HepG2 (cell line): ENCODE data around the gene SETD1B. TPM values are rescaled to one million over a fixed set of nuclear protein-coding genes. Genes with fewer than 3 reads are reported as not detected.
A peak's percentile ranks its signal among the peaks of the same experiment; 100 is the strongest.

ENCODE experiments used
- ATAC-seq: fragments of 200-7000 bp; cut with Tn5 transposase; 3 replicates; pipeline ENCODE4 v1.9.1; 2020; ENCODE audit warnings: mild to moderate bottlenecking, moderate library complexity
- BruUV-seq: library from RNA; stranded (reverse); fragments of 400-500 nt; replicated peaks from 2 replicates; lab custom pipeline; 2021; lab: Mats Ljungman, UMichigan
- CTCF ChIA-PET: fragments of 300-600 bp; formaldehyde crosslinking; extraction: SDS; loops from one replicate; lab custom pipeline; 2021; ENCODE audit warnings: low total read pairs, inconsistent platforms, low intra/inter-chr PET ratio; lab: Yijun Ruan, JAX
- POLR2A ChIA-PET: fragments of 350-600 bp; sonication (Branson Sonifier 250); formaldehyde crosslinking; loops from one replicate; lab custom pipeline; 2020; ENCODE audit warnings: antibody characterized with exemption, inconsistent platforms; lab: Yijun Ruan, JAX
- DNase-seq: peaks from one replicate; pipeline ENCODE4 v3.0.0-alpha.2; 2015; ENCODE audit warnings: low spot score
- FAIRE-seq: peaks from 3 replicates; lab custom pipeline; 2011; peaks lifted over from hg19 to GRCh38; lab: Jason Lieb, UNC
- H2AFZ ChIP-seq: one replicate; pipeline ENCODE4 v1.6.1; 2011; ENCODE audit warnings: low read length, inconsistent platforms
- H3K27ac ChIP-seq: fragments of 300-600 bp; 3 replicates; pipeline ENCODE4 v1.8.0; 2011; ENCODE audit warnings: mixed run types, mild to moderate bottlenecking, mixed read lengths, low read length, inconsistent platforms; ENCODE audit not compliant: insufficient read depth; ENCODE audit errors: extremely low read length
- H3K27me3 ChIP-seq, 2 experiments: fragments of 200-600 bp in 1 of 2; 2 replicates in 1 of 2; 3 replicates in 1 of 2; pipeline versions ENCODE4 v1.6.0 to v1.8.0; 2011; ENCODE audit warnings: low read length in 2 of 2, mild to moderate bottlenecking in 2 of 2, moderate library complexity in 2 of 2, inconsistent platforms in 1 of 2; ENCODE audit not compliant: insufficient read depth in 2 of 2, control insufficient read depth in 1 of 2
- H3K36me3 ChIP-seq, 2 experiments: fragments of 200-600 bp in 1 of 2; replicated peaks in 1 of 2; 2 replicates in 1 of 2; 3 replicates in 1 of 2; pipeline versions ENCODE4 v1.5.1 to v1.8.0; 2011; ENCODE audit warnings: low read length in 2 of 2, inconsistent platforms in 1 of 2; ENCODE audit not compliant: insufficient read depth in 2 of 2, control insufficient read depth in 1 of 2
- H3K4me1 ChIP-seq: 2 replicates; pipeline ENCODE4 v1.5.1; 2012; ENCODE audit warnings: low read length, inconsistent platforms; ENCODE audit not compliant: insufficient read depth
- H3K4me2 ChIP-seq: 2 replicates; pipeline ENCODE4 v1.6.0; 2011; ENCODE audit warnings: low read depth, low read length, inconsistent platforms
- H3K4me3 ChIP-seq, 3 experiments: fragments of 200-600 bp in 1 of 3; sonication (generic), shearing (Covaris generic) in 1 of 3; replicated peaks in 1 of 3; 2 replicates each; pipeline ENCODE4 v1.5.1; 2011 to 2016; ENCODE audit warnings: low read length in 3 of 3, inconsistent platforms in 2 of 3, low read depth in 2 of 3, mild to moderate bottlenecking in 2 of 3, control low read depth in 1 of 3, mixed read lengths in 1 of 3; ENCODE audit not compliant: insufficient read depth in 1 of 3
- H3K79me2 ChIP-seq: one replicate; pipeline ENCODE4 v1.6.1; 2011; ENCODE audit warnings: low read length, inconsistent platforms; ENCODE audit not compliant: insufficient read depth
- H3K9ac ChIP-seq: 2 replicates; pipeline ENCODE4 v1.6.0; 2011; ENCODE audit warnings: mild to moderate bottlenecking, low read depth, low read length, inconsistent platforms; ENCODE audit not compliant: insufficient read depth
- H3K9me3 ChIP-seq: 2 replicates; pipeline ENCODE4 v1.5.1; 2012; ENCODE audit warnings: mild to moderate bottlenecking, low read length
- H4K20me1 ChIP-seq: 2 replicates; pipeline ENCODE4 v1.6.0; 2011; ENCODE audit warnings: inconsistent platforms, mild to moderate bottlenecking, low read length, moderate library complexity; ENCODE audit not compliant: insufficient read depth
- HIVEP1 ChIP-seq: sonication (generic); formaldehyde crosslinking; IDR thresholded peaks from 2 replicates; pipeline ENCODE4 v1.4.0; 2020; ENCODE audit warnings: mild to moderate bottlenecking, missing genetic modification reagents
- RBFOX2 ChIP-seq: fragments of 200-400 bp; formaldehyde crosslinking; IDR thresholded peaks from 2 replicates; pipeline ENCODE4 v1.6.1; 2017; ENCODE audit warnings: low read depth, mild to moderate bottlenecking, low read length
- SRF ChIP-seq: IDR thresholded peaks from 2 replicates; pipeline ENCODE4 v1.6.1; 2011; ENCODE audit warnings: mild to moderate bottlenecking, low read depth, low read length, moderate library complexity
- ZBTB21 ChIP-seq: sonication (generic); formaldehyde crosslinking; IDR thresholded peaks from 2 replicates; pipeline ENCODE4 v1.4.0; 2020; ENCODE audit warnings: missing genetic modification reagents
- ZNF274 ChIP-seq: sonication (generic); formaldehyde crosslinking; IDR thresholded peaks from 2 replicates; pipeline ENCODE4 v1.5.1; 2020; ENCODE audit warnings: mild to moderate bottlenecking, missing genetic modification reagents
- WGBS: methylation state at CpG from one replicate; pipeline ENCODE4 v1.1.6; 2017; ENCODE audit warnings: low lambda C conversion rate; 5-methylcytosine and 5-hydroxymethylcytosine counted together
- in situ Hi-C: cut with HindIII; loops from 2 replicates; pipeline ENCODE4 v1.10.0; 2017; ENCODE audit warnings: low pct_unique_long_range_greater_than_20kb; ENCODE audit not compliant: extremely low pct_ligation_motif_present
- intact Hi-C: fragments of 100-400 bp; cut with micrococcal nuclease; formaldehyde crosslinking; loops from one replicate; pipeline ENCODE4 v1.10.0; 2022; ENCODE audit not compliant: unreplicated experiment
- polyA plus RNA-seq, 8 experiments: library from polyadenylated mRNA; depleted of rRNA in 3 of 8; stranded (reverse) in 7 of 8; unstranded in 1 of 8; fragments of >200 nt; fragmentation: Illumina TruSeq in 4 of 8; extraction: Trizol in 4 of 8; gene quantifications; 2 replicates each; pipeline versions ENCODE4 v1.2.1 to v1.2.3, GENCODE V29; 2011 to 2016; ENCODE audit warnings: low read depth in 4 of 8, missing spikeins in 1 of 8, mixed read lengths in 1 of 8; ENCODE audit not compliant: insufficient read depth in 1 of 8
- total RNA-seq, 5 experiments: library from RNA; depleted of rRNA; stranded (reverse); fragments of >200 nt; fragmentation: Illumina TruSeq; extraction: Trizol; gene quantifications; 2 replicates each; pipeline ENCODE4 v1.2.3, GENCODE V29; 2016; ENCODE audit warnings: low read depth in 1 of 5
- TF ChIP-seq, protein P1 (sequence below): sonication (generic); formaldehyde crosslinking; IDR thresholded peaks from 2 replicates; pipeline ENCODE4 v1.4.0; 2020; ENCODE audit warnings: missing genetic modification reagents
- TF ChIP-seq, protein P2 (sequence below): sonication (generic); formaldehyde crosslinking; IDR thresholded peaks from 2 replicates; pipeline ENCODE4 v1.8.1; 2022; ENCODE audit warnings: mild to moderate bottlenecking, missing genetic modification reagents
- TF ChIP-seq, protein P3 (sequence below): sonication (generic); formaldehyde crosslinking; IDR thresholded peaks from 2 replicates; pipeline ENCODE4 v1.4.0; 2020; ENCODE audit warnings: mild to moderate bottlenecking, missing genetic modification reagents
- TF ChIP-seq, protein P4 (sequence below): sonication (generic); formaldehyde crosslinking; IDR thresholded peaks from 2 replicates; pipeline ENCODE4 v1.5.1; 2020; ENCODE audit warnings: mild to moderate bottlenecking, moderate library complexity, missing genetic modification reagents
- TF ChIP-seq, protein P5 (sequence below): sonication (generic); formaldehyde crosslinking; IDR thresholded peaks from 2 replicates; pipeline ENCODE4 v1.5.1; 2020; ENCODE audit warnings: mild to moderate bottlenecking, missing genetic modification reagents, moderate library complexity

SETD1B gene
- total and polyA plus RNA-seq, 2 of the 13 experiments (the other 11 are each of a cell fraction or from before 2014, with no cell fraction given) = 1.1 to 1.4 TPM

DNA sequence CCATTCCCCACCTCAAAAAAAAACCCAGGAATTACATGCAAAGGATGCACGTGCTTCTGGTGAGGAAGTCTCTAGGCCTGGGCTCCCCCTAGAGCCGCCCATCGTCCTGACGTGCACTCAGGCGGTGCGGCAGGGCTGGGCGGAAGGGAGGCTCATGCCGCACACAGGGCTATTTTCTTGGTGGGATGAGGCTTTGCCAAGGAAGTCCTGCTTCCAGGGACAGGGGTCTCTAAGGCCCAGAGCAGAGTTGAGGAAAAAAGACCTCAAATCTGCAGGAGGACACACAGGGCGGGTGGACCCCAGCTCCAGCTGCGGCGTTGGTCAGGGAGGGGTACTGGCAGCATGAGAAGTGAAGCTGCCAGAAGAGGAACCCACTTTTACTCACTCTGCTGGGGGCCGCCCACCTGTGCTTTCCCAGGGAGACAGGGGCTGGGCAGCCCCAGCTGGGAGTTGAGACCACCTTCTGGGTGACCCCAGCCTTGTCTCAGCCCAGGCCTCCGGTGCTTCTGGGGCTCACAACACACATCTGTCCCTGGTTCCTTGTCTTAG, 14.5 kb upstream of the SETD1B start (continued):
- TF ChIP-seq, protein P1, sequence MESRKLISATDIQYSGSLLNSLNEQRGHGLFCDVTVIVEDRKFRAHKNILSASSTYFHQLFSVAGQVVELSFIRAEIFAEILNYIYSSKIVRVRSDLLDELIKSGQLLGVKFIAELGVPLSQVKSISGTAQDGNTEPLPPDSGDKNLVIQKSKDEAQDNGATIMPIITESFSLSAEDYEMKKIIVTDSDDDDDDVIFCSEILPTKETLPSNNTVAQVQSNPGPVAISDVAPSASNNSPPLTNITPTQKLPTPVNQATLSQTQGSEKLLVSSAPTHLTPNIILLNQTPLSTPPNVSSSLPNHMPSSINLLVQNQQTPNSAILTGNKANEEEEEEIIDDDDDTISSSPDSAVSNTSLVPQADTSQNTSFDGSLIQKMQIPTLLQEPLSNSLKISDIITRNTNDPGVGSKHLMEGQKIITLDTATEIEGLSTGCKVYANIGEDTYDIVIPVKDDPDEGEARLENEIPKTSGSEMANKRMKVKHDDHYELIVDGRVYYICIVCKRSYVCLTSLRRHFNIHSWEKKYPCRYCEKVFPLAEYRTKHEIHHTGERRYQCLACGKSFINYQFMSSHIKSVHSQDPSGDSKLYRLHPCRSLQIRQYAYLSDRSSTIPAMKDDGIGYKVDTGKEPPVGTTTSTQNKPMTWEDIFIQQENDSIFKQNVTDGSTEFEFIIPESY (CRISPR knock-in tag) = no peak
- TF ChIP-seq SRF (no peak), ZBTB21 (CRISPR knock-in tag) (no peak)
- TF ChIP-seq, protein P2, sequence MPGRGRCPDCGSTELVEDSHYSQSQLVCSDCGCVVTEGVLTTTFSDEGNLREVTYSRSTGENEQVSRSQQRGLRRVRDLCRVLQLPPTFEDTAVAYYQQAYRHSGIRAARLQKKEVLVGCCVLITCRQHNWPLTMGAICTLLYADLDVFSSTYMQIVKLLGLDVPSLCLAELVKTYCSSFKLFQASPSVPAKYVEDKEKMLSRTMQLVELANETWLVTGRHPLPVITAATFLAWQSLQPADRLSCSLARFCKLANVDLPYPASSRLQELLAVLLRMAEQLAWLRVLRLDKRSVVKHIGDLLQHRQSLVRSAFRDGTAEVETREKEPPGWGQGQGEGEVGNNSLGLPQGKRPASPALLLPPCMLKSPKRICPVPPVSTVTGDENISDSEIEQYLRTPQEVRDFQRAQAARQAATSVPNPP = no peak

DNA sequence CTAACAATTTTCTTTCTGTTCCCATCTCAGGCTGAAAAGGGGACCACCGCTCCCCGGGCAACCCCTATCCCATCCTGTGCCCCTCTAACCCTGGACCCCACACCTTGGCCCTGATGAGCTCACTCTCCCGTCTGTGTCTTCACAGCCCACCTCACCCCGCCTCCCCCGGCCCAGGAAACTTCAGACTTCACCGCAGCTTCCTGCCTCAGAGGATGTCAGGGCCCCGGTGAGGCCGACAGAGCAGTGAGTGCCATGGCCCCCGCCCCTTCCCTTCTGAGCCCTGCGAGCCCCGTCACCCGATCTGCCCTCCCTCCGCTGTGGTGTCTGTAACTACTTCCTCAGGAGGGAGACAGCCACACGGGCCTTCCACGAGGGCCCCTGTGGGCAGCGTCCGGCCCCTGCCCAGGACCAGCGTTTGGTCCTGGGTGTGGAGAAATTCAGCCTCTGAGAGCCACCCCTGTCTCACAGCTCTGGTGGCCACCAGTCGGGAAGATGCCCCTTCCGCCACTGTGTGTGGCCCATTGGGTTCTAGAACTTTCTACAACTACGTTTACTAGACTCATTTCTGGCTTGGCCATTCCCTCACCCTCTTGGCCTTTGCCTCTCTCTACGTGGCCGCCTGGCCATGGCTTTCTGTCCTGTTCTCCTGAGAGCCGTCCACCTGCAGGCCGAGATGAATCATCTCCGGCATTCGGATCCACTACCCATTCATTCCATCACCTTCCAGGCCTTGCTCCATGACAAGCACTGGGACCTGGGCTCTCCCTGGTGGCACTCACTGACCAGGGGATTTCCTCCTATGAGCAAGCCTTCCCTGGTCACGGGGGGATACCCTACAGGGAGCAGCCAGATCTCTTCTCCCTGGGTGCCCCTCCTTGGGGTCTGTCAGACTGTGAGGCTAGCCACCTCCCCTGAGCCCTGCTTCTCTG, 13.7 kb upstream of the SETD1B start:
- Histone ChIP-seq H3K4me1 (peaks cover 87% of the 10 kb centered on the region), H3K27ac (no peak overlapping the region), H3K4me3 (no peak overlapping the region; a peak in 1 of 6 replicates), H3K27me3 (no peaks in the 10 kb centered on the region), H4K20me1 (peaks cover 11% of the 10 kb centered on the region; the same call in 1 of the 2 replicates), H3K4me2 (peak overlapping the region; percentile 18; the same call in 1 of the 2 replicates), H3K79me2 (peaks cover 33% of the 10 kb centered on the region), H2AFZ (no peak overlapping the region), H3K9me3 (no peaks in the 10 kb centered on the region), H3K36me3 (peaks cover 0 to 3% of the 10 kb centered on the region in 2 experiments; a peak in 2 of 5 replicates), H3K9ac (no peak overlapping the region)
- no peak for FAIRE-seq
- ChIA-PET CTCF (no interaction called here), POLR2A (interaction anchor here (0.9 to 14.0 kb wide), 3 partner anchors 8 to 17 kb away, joined by 3 to 393 read pairs (median 17); partner anchors contain the start of gene SETD1B)
- no peak for DNase-seq
- 72% methylated on average over 27 of the region's 28 CpGs for WGBS
- no peak for ATAC-seq
- intact Hi-C loops = loop anchor here (5.0 kb wide), 1 partner anchor 93 kb away; no protein-coding TSS in a partner anchor
- BruUV-seq = no TSS peak
- in situ Hi-C loops = loop anchor here (5.0 kb wide), 1 partner anchor 97 kb away; the partner anchor contains the start of gene PSMD9
- TF ChIP-seq, protein P3, sequence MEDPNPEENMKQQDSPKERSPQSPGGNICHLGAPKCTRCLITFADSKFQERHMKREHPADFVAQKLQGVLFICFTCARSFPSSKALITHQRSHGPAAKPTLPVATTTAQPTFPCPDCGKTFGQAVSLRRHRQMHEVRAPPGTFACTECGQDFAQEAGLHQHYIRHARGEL = no peak
- TF ChIP-seq ZNF274 (CRISPR knock-in tag) (no peak), RBFOX2 (0 out of 2 replicates have a peak, but pooled peaks have one; percentile 44), HIVEP1 (no peak)
- TF ChIP-seq, protein P4, sequence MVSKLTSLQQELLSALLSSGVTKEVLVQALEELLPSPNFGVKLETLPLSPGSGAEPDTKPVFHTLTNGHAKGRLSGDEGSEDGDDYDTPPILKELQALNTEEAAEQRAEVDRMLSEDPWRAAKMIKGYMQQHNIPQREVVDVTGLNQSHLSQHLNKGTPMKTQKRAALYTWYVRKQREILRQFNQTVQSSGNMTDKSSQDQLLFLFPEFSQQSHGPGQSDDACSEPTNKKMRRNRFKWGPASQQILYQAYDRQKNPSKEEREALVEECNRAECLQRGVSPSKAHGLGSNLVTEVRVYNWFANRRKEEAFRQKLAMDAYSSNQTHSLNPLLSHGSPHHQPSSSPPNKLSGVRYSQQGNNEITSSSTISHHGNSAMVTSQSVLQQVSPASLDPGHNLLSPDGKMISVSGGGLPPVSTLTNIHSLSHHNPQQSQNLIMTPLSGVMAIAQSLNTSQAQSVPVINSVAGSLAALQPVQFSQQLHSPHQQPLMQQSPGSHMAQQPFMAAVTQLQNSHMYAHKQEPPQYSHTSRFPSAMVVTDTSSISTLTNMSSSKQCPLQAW (CRISPR knock-in tag) = 0 out of 2 replicates have a peak, but pooled peaks have one; percentile 42
- TF ChIP-seq, protein P5, sequence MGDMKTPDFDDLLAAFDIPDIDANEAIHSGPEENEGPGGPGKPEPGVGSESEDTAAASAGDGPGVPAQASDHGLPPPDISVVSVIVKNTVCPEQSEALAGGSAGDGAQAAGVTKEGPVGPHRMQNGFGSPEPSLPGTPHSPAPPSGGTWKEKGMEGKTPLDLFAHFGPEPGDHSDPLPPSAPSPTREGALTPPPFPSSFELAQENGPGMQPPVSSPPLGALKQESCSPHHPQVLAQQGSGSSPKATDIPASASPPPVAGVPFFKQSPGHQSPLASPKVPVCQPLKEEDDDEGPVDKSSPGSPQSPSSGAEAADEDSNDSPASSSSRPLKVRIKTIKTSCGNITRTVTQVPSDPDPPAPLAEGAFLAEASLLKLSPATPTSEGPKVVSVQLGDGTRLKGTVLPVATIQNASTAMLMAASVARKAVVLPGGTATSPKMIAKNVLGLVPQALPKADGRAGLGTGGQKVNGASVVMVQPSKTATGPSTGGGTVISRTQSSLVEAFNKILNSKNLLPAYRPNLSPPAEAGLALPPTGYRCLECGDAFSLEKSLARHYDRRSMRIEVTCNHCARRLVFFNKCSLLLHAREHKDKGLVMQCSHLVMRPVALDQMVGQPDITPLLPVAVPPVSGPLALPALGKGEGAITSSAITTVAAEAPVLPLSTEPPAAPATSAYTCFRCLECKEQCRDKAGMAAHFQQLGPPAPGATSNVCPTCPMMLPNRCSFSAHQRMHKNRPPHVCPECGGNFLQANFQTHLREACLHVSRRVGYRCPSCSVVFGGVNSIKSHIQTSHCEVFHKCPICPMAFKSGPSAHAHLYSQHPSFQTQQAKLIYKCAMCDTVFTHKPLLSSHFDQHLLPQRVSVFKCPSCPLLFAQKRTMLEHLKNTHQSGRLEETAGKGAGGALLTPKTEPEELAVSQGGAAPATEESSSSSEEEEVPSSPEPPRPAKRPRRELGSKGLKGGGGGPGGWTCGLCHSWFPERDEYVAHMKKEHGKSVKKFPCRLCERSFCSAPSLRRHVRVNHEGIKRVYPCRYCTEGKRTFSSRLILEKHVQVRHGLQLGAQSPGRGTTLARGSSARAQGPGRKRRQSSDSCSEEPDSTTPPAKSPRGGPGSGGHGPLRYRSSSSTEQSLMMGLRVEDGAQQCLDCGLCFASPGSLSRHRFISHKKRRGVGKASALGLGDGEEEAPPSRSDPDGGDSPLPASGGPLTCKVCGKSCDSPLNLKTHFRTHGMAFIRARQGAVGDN (CRISPR knock-in tag) = peak; percentile 66
